Left ventricle myocardium inferior (tissue), 1 donor: Measurements from ENCODE around the gene GTF2F1. TPM values are rescaled to one million over a fixed set of nuclear protein-coding genes. Genes with fewer than 3 reads are reported as not detected.
A peak's percentile ranks its signal among the peaks of the same experiment; 100 is the strongest.
"Not testable (repeated sequence)": the region's sequence is repeated elsewhere in the genome, so short reads cannot be mapped to it uniquely, and the experiment has no call there.

Experiments
- DNase-seq: peaks from one replicate; pipeline ENCODE4 v3.0.0-alpha.2; 2020
- H3K27ac ChIP-seq: fragments of 200-600 bp; replicated peaks from 2 replicates; pipeline ENCODE4 v1.8.0; 2021
- H3K27me3 ChIP-seq: fragments of 200-600 bp; 2 replicates; pipeline ENCODE4 v1.8.0; 2021; ENCODE audit warnings: low read depth
- H3K36me3 ChIP-seq: fragments of 200-600 bp; 2 replicates; pipeline ENCODE4 v1.8.0; 2021
- H3K4me1 ChIP-seq: fragments of 200-600 bp; 2 replicates; pipeline ENCODE4 v1.8.0; 2021
- H3K4me3 ChIP-seq: fragments of 200-600 bp; 2 replicates; pipeline ENCODE4 v1.8.0; 2021; ENCODE audit warnings: mild to moderate bottlenecking, moderate library complexity
- H3K9me3 ChIP-seq: fragments of 200-600 bp; replicated peaks from 2 replicates; pipeline ENCODE4 v1.8.0; 2021
- intact Hi-C: fragments of 100-400 bp; cut with micrococcal nuclease; formaldehyde crosslinking; loops from one replicate; pipeline ENCODE4 v1.11.0; 2022
- total RNA-seq: library from RNA; stranded (reverse); fragmentation: NEBNext Ultra II Directional; extraction: Animal tissue kit (Norgen Biotek cat#: 25700); gene quantifications from one replicate; pipeline ENCODE4 v1.2.1, GENCODE V29; 2021
- TF ChIP-seq, protein P1 (sequence below): fragments of 200-600 bp; IDR thresholded peaks from 2 replicates; pipeline ENCODE4 v1.8.0; 2021; ENCODE audit warnings: antibody characterized with exemption, mild to moderate bottlenecking, borderline replicate concordance
- donor health status: DM: no; HTN: yes; CAD: no; lungs with severe emphysema.

GTF2F1 gene
- total RNA-seq, 1 donor from 2014 or later, result 33.8 TPM

DNA sequence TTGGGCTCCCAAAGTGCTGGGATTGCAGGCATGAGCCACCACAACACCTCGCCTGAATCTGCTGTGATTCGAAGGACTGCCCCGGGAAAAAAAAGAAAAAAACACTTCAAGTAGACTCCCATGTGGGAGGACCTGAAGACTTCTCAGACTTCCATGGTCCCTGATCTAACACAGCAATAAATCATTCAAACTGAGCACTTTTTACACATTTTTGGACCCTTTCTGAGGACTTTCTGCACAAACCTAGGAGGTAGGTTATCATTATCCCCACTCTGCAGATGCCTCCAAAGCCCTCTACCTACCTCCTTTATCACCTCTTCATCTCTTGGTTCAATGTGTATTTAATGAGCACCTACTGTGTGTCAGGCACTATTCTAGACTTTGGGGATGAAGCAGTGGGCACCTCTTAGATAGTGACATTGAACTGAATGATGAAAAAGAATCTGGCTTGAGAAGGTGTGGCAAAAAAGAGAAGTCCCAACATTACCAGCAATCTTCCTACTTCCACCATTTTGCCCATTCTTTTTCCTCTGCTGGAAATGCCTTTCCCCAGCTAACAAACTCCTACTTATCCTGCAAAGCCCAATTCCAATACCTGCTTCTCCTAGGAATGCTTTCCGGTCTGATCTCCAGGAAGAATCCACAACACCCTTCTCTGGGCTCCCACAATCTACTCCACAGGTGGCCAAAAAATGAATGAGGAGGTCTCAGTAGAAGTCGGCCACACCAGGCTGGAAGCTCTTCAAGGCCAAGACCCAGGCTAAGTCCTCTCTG, 33.2 kb downstream of the GTF2F1 start:
- no peak overlapping the region for H3K4me3 ChIP-seq
- TF ChIP-seq, protein P1, sequence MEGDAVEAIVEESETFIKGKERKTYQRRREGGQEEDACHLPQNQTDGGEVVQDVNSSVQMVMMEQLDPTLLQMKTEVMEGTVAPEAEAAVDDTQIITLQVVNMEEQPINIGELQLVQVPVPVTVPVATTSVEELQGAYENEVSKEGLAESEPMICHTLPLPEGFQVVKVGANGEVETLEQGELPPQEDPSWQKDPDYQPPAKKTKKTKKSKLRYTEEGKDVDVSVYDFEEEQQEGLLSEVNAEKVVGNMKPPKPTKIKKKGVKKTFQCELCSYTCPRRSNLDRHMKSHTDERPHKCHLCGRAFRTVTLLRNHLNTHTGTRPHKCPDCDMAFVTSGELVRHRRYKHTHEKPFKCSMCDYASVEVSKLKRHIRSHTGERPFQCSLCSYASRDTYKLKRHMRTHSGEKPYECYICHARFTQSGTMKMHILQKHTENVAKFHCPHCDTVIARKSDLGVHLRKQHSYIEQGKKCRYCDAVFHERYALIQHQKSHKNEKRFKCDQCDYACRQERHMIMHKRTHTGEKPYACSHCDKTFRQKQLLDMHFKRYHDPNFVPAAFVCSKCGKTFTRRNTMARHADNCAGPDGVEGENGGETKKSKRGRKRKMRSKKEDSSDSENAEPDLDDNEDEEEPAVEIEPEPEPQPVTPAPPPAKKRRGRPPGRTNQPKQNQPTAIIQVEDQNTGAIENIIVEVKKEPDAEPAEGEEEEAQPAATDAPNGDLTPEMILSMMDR, result no peak
- DNase-seq, result no peak
- no peak overlapping the region for H3K27ac ChIP-seq
- intact Hi-C loops, result no loop called here
- H3K36me3 ChIP-seq, result peaks cover 20% of the 10 kb centered on the region
- H3K9me3 ChIP-seq, result no peaks in the 10 kb centered on the region
- H3K4me1 ChIP-seq, result peaks cover 15% of the 10 kb centered on the region
- H3K27me3 ChIP-seq, result no peaks in the 10 kb centered on the region

DNA sequence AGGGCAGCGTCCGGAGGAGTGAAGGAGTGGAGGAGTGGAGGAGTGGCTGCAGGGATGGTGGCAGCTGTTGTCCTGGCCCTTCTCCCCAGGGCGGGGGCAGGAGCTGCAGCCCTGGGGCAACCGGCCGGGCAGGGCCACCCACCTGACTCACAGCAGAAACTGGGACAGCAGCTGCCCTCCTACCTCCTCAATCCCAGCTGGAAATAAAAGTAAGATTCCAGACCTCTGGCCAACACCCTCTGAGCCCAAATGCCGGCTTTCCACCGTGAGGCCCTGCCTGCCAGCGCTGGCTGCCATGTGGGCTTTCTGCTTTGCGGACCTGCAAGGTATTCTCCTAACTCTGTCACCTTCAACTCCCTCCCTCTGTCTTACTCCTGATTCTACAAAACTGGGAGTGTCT, 35.0 kb downstream of the GTF2F1 start:
- H3K4me1 ChIP-seq, result peaks cover 15% of the 10 kb centered on the region
- no peak for DNase-seq
- peaks cover 3% of the 10 kb centered on the region for H3K36me3 ChIP-seq
- no peak overlapping the region for H3K27ac ChIP-seq
- TF ChIP-seq, protein P1, result no peak
- intact Hi-C loops, result no loop called here
- H3K9me3 ChIP-seq, result no peaks in the 10 kb centered on the region
- no peaks in the 10 kb centered on the region for H3K27me3 ChIP-seq
- H3K4me3 ChIP-seq, result no peak overlapping the region

DNA sequence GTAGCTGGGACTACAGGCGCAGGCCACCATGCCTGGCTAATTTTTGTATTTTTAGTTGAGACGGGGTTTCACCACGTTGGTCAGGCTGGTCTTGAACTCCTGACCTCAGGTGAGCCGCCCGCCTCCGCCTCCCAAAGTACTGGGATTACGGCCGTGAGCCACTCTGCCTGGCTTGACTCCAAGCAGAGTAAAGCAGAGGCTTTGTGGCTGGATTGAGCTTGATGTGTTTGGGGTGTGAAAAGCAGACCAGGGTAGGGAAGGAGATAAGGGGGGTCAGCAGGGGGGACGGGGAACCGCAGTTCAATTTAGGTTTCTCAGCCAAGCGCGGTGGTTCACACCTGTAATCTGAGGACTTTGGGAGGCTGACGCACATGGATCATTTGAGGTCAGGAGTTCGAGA, 35.8 kb downstream of the GTF2F1 start:
- intact Hi-C loops, result no loop called here

DNA sequence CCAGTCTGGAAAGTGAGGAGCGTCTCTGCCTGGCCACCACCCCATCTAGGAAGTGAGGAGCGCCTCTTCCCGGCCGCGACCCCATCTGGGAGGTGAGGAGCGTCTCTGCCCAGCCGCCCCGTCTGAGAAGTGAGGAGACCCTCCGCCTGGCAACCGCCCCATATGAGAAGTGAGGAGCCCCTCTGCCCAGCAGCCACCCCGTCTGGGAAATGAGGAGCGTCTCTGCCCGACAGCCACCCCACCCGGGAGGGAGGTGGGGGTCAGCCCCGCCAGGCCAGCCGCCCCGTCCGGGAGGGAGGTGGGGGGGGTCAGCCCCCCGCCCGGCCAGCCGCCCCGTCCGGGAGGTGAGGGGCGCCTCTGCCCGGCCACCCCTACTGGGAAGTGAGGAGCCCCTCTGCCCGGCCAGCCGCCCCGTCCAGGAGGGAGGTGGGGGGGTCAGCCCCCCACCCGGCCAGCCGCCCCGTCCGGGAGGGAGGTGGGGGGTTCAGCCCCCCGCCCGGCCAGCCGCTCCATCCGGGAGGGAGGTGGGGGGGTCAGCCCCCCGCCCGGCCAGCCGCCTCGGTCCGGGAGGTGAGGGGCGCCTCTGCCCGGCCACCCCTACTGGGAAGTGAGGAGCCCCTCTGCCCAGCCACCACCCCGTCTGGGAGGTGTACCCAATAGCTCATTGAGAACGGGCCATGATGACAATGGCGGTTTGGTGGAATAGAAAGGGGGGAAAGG, 37.5 kb downstream of the GTF2F1 start:
- H3K27me3 ChIP-seq, H3K9me3 ChIP-seq, H3K36me3 ChIP-seq, intact Hi-C loops, H3K4me1 ChIP-seq, DNase-seq, H3K27ac ChIP-seq, H3K4me3 ChIP-seq: not testable (repeated sequence)

More for the DNA sequence above, 35.8 kb downstream of the GTF2F1 start:
- H3K27ac ChIP-seq, result no peak overlapping the region
- peaks cover 4% of the 10 kb centered on the region for H3K9me3 ChIP-seq
- H3K4me3 ChIP-seq, result no peak overlapping the region
- no peaks in the 10 kb centered on the region for H3K36me3 ChIP-seq
- peaks cover 7% of the 10 kb centered on the region for H3K4me1 ChIP-seq
- TF ChIP-seq, protein P1, result no peak
- no peaks in the 10 kb centered on the region for H3K27me3 ChIP-seq
- DNase-seq, result no peak

DNA sequence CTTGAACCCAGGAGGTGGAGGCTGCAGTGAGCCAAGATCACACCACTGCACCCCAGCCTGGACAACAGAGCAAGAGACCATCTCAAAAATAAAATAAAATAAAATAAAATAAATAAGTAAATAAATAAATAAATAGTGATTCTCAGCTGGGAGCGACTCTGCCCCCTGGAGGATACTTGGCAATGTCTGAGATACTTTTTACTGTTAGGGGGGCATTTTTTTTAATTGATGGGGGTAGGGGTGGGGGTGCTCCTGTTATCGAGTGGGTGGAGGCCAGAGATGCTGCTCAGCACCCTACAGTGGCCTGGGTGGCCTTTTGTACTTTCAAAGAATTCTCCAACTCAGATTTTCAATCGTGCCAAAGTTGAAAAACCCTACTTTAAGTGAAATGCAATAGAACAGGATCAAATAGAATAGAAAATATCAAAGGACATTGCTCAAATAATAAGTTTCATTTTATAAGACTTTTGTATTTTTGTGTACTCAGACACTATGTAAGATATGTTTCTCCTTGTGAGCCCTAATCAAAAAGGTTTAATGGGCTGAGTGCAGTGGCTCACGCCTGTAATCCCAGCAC, 38.8 kb downstream of the GTF2F1 start:
- H3K36me3 ChIP-seq, result no peaks in the 10 kb centered on the region

More for the DNA sequence above, 38.8 kb downstream of the GTF2F1 start:
- no peaks in the 10 kb centered on the region for H3K4me1 ChIP-seq
- no peak overlapping the region for H3K27ac ChIP-seq
- no peaks in the 10 kb centered on the region for H3K27me3 ChIP-seq
- TF ChIP-seq, protein P1, result peak; percentile 45
- intact Hi-C loops, result no loop called here
- no peak overlapping the region for H3K4me3 ChIP-seq
- H3K9me3 ChIP-seq, result peaks cover 4% of the 10 kb centered on the region
- no peak for DNase-seq
